Suprapubic skin (tissue), 4 donors: ENCODE results near the gene LRRN4CL. TPM values are rescaled to one million over a fixed set of nuclear protein-coding genes. Genes with fewer than 3 reads are reported as not detected.

Experiments
- DNase-seq, 2 donors: peaks; one replicate each; pipeline ENCODE4 v3.0.0-alpha.2; 2019; ENCODE audit warnings: low spot score in 2 of 2
- H3K27ac ChIP-seq: fragments of 200-600 bp; sonication (generic); one replicate; pipeline ENCODE4 v1.5.1; 2019
- H3K27me3 ChIP-seq: fragments of 200-600 bp; sonication (generic); one replicate; pipeline ENCODE4 v1.5.1; 2019
- H3K36me3 ChIP-seq: fragments of 200-600 bp; sonication (generic); one replicate; pipeline ENCODE4 v1.5.1; 2019
- H3K4me1 ChIP-seq: fragments of 200-600 bp; sonication (generic); one replicate; pipeline ENCODE4 v1.5.1; 2019
- H3K4me3 ChIP-seq: fragments of 200-600 bp; sonication (generic); one replicate; pipeline ENCODE4 v1.5.1; 2019; ENCODE audit warnings: mild to moderate bottlenecking
- H3K9me3 ChIP-seq: fragments of 200-600 bp; sonication (generic); one replicate; pipeline ENCODE4 v1.5.1; 2019
- CTCF ChIP-seq, 2 donors: fragments of 200-600 bp in 1 of 2; fragments of 450-650 bp in 1 of 2; sonication (generic) in 1 of 2; IDR thresholded peaks; one replicate each; pipeline ENCODE4 v1.5.1; 2016 to 2019; ENCODE audit warnings: antibody characterized with exemption in 2 of 2, mild to moderate bottlenecking in 1 of 2, moderate library complexity in 1 of 2
- EP300 ChIP-seq: sonication (generic); formaldehyde crosslinking; IDR thresholded peaks from one replicate; pipeline ENCODE4 v1.6.1; 2017; ENCODE audit warnings: antibody characterized with exemption
- POLR2A ChIP-seq, 2 donors: fragments of 450-650 bp; IDR thresholded peaks; one replicate each; pipeline ENCODE4 v1.6.1; 2017; ENCODE audit warnings: antibody characterized with exemption in 2 of 2, mild to moderate bottlenecking in 2 of 2, moderate library complexity in 2 of 2
- POLR2AphosphoS5 ChIP-seq, 3 donors: sonication (generic); formaldehyde crosslinking; IDR thresholded peaks; one replicate each; pipeline ENCODE4 v1.6.1; 2017; ENCODE audit warnings: antibody characterized with exemption in 3 of 3
- WGBS: methylation state at CpG from one replicate; pipeline ENCODE4 v1.1.5; 2018; 5-methylcytosine and 5-hydroxymethylcytosine counted together
- total RNA-seq, 4 donors: library from RNA; depleted of rRNA; stranded (reverse); fragments of >200 nt; gene quantifications; one replicate each; pipeline ENCODE4 v1.1.0, GENCODE V29; 2016

Gene LRRN4CL
- total RNA-seq, 4 donors from 2014 or later: 3.3 to 7.6 (median 5.9) TPM

- no peaks in the 10 kb centered on the region for H3K27me3 ChIP-seq
- peak in 1 of 2 donors; percentile 78 for DNase-seq
- WGBS: 4% methylated on average over 6 of the region's 7 CpGs
- no peak for TF ChIP-seq POLR2A (IDR thresholded peaks at IDR 0.05)
- no peak for TF ChIP-seq EP300
- TF ChIP-seq CTCF (IDR thresholded peaks at IDR 0.05): no peak
- TF ChIP-seq POLR2AphosphoS5 (IDR thresholded peaks at IDR 0.05): no peak
- peak overlapping the region; percentile 92 for H3K27ac ChIP-seq
- H3K36me3 ChIP-seq: peaks cover 32% of the 10 kb centered on the region
- H3K4me3 ChIP-seq: peak overlapping the region; percentile 67
- no peaks in the 10 kb centered on the region for H3K9me3 ChIP-seq
- H3K4me1 ChIP-seq: peaks cover 47% of the 10 kb centered on the region
Measured at GRCh38 chr11:62708793-62709192, 19.5 kb upstream of the LRRN4CL start.

GRCh38 chr11:62708392-62708791 lies 19.1 kb upstream of the LRRN4CL start:
- peaks cover 44% of the 10 kb centered on the region for H3K4me1 ChIP-seq
- H3K4me3 ChIP-seq: peak overlapping the region; percentile 67
- no peaks in the 10 kb centered on the region for H3K9me3 ChIP-seq
- 71% methylated on average over 5 of the region's 5 CpGs for WGBS
- TF ChIP-seq POLR2A (IDR thresholded peaks at IDR 0.05): no peak
- no peak for TF ChIP-seq EP300
- TF ChIP-seq POLR2AphosphoS5 (IDR thresholded peaks at IDR 0.05): no peak
- no peak for TF ChIP-seq CTCF (IDR thresholded peaks at IDR 0.05)
- H3K36me3 ChIP-seq: peaks cover 28% of the 10 kb centered on the region
- DNase-seq: no peak
- peak overlapping the region; percentile 92 for H3K27ac ChIP-seq
- H3K27me3 ChIP-seq: no peaks in the 10 kb centered on the region

GRCh38 chr11:62707277-62707861 lies 18.0 kb upstream of the LRRN4CL start, which contains the start of the genes BSCL2 and GNG3:
Gene BSCL2, minus strand, starts transcription at chr11:62707424. Its CDS starts 229 bp downstream, at chr11:62707195.
Gene GNG3, plus strand, starts transcription at chr11:62707676. Its CDS starts 620 bp downstream, at chr11:62708296.
- H3K9me3 ChIP-seq: no peaks in the 10 kb centered on the region
- H3K27me3 ChIP-seq: no peaks in the 10 kb centered on the region
- 91% methylated on average over 7 of the region's 10 CpGs for WGBS
- peak within 1 kb of the TSS; percentile 92 for H3K27ac ChIP-seq
- H3K4me3 ChIP-seq: peak within 1 kb of the TSS; percentile 67
- TF ChIP-seq POLR2A (IDR thresholded peaks at IDR 0.05) (no peak), CTCF (IDR thresholded peaks at IDR 0.05) (no peak), EP300 (no peak), POLR2AphosphoS5 (IDR thresholded peaks at IDR 0.05) (no peak)
- DNase-seq: no peak
- H3K36me3 ChIP-seq: peaks cover 19% of the 10 kb centered on the region
- peaks cover 44% of the 10 kb centered on the region for H3K4me1 ChIP-seq

- Histone ChIP-seq H3K4me3 (peak overlapping the region; percentile 63), H3K9me3 (no peaks in the 10 kb centered on the region), H3K27ac (peak overlapping the region; percentile 71), H3K36me3 (peaks cover 14% of the 10 kb centered on the region), H3K27me3 (no peaks in the 10 kb centered on the region), H3K4me1 (peaks cover 44% of the 10 kb centered on the region)
- 80% methylated on average over 8 of the region's 8 CpGs for WGBS
- TF ChIP-seq POLR2AphosphoS5 (IDR thresholded peaks at IDR 0.05) (no peak), EP300 (no peak), CTCF (IDR thresholded peaks at IDR 0.05) (no peak), POLR2A (IDR thresholded peaks at IDR 0.05) (no peak)
- DNase-seq: no peak
Measured at GRCh38 chr11:62706850-62707247, 17.5 kb upstream of the LRRN4CL start.

GRCh38 chr11:62705880-62706849 lies 16.8 kb upstream of the LRRN4CL start:
- DNase-seq: peak; percentile 97
- H3K27me3 ChIP-seq: no peaks in the 10 kb centered on the region
- peaks cover 14% of the 10 kb centered on the region for H3K36me3 ChIP-seq
- TF ChIP-seq POLR2AphosphoS5 (IDR thresholded peaks at IDR 0.05) (peak; percentile 22 to 82 (median 39)), CTCF (IDR thresholded peaks at IDR 0.05) (no peak), POLR2A (IDR thresholded peaks at IDR 0.05) (peak in 1 of 2 donors; percentile 12)
- H3K4me1 ChIP-seq: peaks cover 44% of the 10 kb centered on the region
- 17% methylated on average over 16 of the region's 73 CpGs for WGBS
- H3K4me3 ChIP-seq: peak overlapping the region; percentile 63
- H3K27ac ChIP-seq: peak overlapping the region; percentile 71
- H3K9me3 ChIP-seq: no peaks in the 10 kb centered on the region
